H54 (cell line): ENCODE measurements around the gene KIAA1671.

ENCODE experiments used
- DNase-seq: peaks from one replicate; pipeline ENCODE4 v3.0.0; 2011; ENCODE audit warnings: low spot score, mixed read lengths; ENCODE audit not compliant: insufficient read length
- FAIRE-seq: peaks from 3 replicates; lab custom pipeline; 2011; peaks lifted over from hg19 to GRCh38; lab: Jason Lieb, UNC
- POLR2A ChIP-seq: IDR thresholded peaks from 2 replicates; pipeline ENCODE4 v1.6.1; 2011; ENCODE audit warnings: low read depth, mild to moderate bottlenecking, low read length

The KIAA1671 gene

DNA sequence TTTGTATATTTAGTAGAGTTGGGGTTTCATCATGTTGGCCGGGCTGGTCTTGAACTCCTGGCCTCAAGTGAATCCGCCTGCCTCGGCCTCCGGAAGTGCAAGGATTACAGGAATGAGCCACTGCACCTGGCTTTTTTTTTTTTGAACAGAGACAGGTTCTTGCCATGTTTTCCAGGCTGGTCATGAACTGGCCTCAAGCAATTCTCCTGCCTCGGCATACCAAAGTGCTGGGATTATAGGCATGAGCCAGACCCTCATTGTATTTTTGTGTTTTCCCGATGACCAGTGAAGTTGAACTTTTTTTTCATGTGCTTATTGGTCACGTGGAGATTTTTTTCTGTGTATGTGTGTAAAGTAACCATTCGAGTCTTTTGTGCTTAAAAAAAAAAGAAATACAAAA lies 48.2 kb downstream of the KIAA1671 start:
- no peak for FAIRE-seq
- DNase-seq: no peak
- TF ChIP-seq POLR2A: no peak

GRCh38 chr22:25002241-25002985 lies 49.9 kb downstream of the KIAA1671 start:
- TF ChIP-seq POLR2A: no peak
- FAIRE-seq: no peak
- no peak for DNase-seq

- no peak for TF ChIP-seq POLR2A
- no peak for FAIRE-seq
- no peak for DNase-seq
These were observed 53.8 kb downstream of the KIAA1671 start for GRCh38 chr22:25006354-25006753.

- DNase-seq (no peak), FAIRE-seq (no peak)
- no peak for TF ChIP-seq POLR2A
These were observed 55.1 kb downstream of the KIAA1671 start for GRCh38 chr22:25007444-25008106.

GRCh38 chr22:25008666-25009065 lies 56.1 kb downstream of the KIAA1671 start:
- FAIRE-seq (no peak), DNase-seq (no peak)

GRCh38 chr22:25012741-25013143 lies 60.2 kb downstream of the KIAA1671 start:
- no peak for FAIRE-seq
- TF ChIP-seq POLR2A: no peak
- DNase-seq: no peak

More at GRCh38 chr22:25008666-25009065, 56.1 kb downstream of the KIAA1671 start:
- TF ChIP-seq POLR2A: no peak

- FAIRE-seq: no peak
- DNase-seq: peak; percentile 21
- TF ChIP-seq POLR2A: no peak
These were observed 61.1 kb downstream of the KIAA1671 start for GRCh38 chr22:25013607-25014006.

- FAIRE-seq (no peak), DNase-seq (no peak)
- no peak for TF ChIP-seq POLR2A
These were observed 62.6 kb downstream of the KIAA1671 start for GRCh38 chr22:25014896-25015755.

- FAIRE-seq: no peak
- DNase-seq: no peak
- no peak for TF ChIP-seq POLR2A
These were observed 63.8 kb downstream of the KIAA1671 start for GRCh38 chr22:25016311-25016710.

DNA sequence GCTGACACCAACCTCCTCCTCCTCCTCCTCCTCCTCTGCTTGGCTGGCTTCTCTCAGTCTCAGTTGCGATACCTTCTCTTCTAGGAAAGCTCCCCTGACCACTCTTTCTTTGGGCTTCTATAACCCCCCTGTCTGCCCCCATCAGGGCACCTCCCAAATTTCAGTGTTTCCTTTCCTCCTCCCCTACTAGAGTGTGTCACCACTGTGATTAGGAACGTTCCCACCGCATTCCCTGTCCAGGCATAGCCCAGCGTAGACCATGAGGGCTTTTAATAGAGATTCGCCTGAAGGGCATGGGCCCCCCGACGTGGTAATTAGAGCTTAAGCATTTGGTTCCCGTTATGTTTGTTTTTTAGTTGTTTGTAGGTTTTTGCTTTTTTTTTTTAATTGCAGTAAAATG lies 65.5 kb downstream of the KIAA1671 start:
- no peak for TF ChIP-seq POLR2A
- FAIRE-seq: no peak
- no peak for DNase-seq

DNA sequence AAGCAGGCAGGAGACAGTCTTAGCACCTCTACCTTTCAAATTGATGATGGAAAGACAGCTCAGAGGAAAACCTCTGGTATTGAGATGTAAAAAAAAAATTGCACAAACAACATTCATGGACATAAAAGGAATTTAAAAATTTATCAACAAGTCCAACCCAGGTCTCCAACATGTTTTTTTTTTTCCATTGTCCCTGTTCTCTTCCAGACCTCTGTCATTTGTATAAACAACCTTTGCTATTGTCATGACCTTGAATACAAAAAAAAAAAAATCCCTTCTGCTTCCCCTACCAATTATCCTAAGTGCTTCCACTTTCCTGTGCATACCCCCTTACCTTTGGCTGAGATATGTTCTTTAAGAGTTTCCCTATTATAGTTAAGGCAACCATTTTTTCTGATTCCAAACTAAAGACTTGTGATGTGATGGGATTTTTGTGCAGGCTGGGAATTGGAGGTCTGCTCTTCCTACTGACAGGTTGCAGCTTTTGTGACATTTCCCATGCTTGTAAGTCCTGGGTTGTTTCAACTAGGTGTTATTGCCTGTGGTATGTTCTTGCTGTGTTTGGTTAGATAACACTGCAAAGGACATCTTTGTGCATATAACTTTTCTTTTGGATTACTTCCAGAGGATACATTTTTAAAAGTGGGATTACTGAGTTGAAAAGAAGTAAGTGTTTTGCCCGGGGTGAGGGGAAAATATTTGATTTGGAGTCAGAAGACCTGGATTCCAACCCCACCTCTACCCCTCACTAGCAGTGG lies 67.1 kb downstream of the KIAA1671 start:
- no peak for FAIRE-seq
- DNase-seq: no peak
- TF ChIP-seq POLR2A: no peak

DNA sequence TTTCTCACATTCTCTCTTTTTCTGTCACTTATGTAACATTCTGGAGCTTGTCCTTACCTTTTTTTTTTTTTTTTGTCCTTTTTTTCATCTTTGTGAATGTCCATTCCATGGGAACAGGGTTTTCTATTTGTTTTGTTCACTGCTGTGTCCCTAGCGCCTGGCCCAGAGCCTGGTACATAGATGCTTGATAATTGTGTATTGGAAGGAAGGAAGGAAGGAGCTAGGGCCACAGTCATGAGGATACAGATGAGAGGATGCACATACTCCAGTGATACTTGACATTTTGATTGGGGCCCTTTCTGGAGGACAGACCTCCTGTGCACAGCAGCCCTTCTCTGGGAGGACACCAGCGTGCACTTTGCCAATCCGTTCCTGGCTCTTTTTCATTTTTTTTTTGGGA lies 68.9 kb downstream of the KIAA1671 start:
- no peak for TF ChIP-seq POLR2A
- no peak for FAIRE-seq
- DNase-seq: no peak

GRCh38 chr22:25021976-25022711 lies 69.6 kb downstream of the KIAA1671 start:
- no peak for DNase-seq
- FAIRE-seq: no peak
- no peak for TF ChIP-seq POLR2A
